HG02588 (cell line): ENCODE measurements around the gene DYRK3.

Experiments used
- ATAC-seq: cut with Tn5 transposase; IDR thresholded peaks from one replicate; pipeline ENCODE4 v1.9.1; 2021; ENCODE audit warnings: mild to moderate bottlenecking, moderate library complexity; ENCODE audit not compliant: unreplicated experiment

The DYRK3 gene

GRCh38 chr1:206658981-206659273 is 23.6 kb downstream of the DYRK3 start:
- no peak for ATAC-seq

GRCh38 chr1:206660136-206660535 is 24.8 kb downstream of the DYRK3 start:
- no peak for ATAC-seq

- no peak for ATAC-seq
Observed at GRCh38 chr1:206661161-206661820, 26.0 kb downstream of the DYRK3 start.

GRCh38 chr1:206662396-206663092 is 27.2 kb downstream of the DYRK3 start:
- no peak for ATAC-seq

GRCh38 chr1:206663362-206663761 is 28.0 kb downstream of the DYRK3 start:
- ATAC-seq = no peak

- ATAC-seq = peak; percentile 51
Observed at GRCh38 chr1:206663832-206664652, 28.7 kb downstream of the DYRK3 start.

- ATAC-seq = no peak
Observed at GRCh38 chr1:206664740-206665139, 29.4 kb downstream of the DYRK3 start.

- no peak for ATAC-seq
Observed at GRCh38 chr1:206666031-206666561, 30.8 kb downstream of the DYRK3 start.

- ATAC-seq = no peak
Observed at GRCh38 chr1:206666954-206667665, 31.8 kb downstream of the DYRK3 start.

GRCh38 chr1:206668351-206668750 is 33.0 kb downstream of the DYRK3 start:
- no peak for ATAC-seq

GRCh38 chr1:206668874-206669410 is 33.6 kb downstream of the DYRK3 start:
- ATAC-seq = no peak

GRCh38 chr1:206672011-206672688 is 36.8 kb downstream of the DYRK3 start:
- ATAC-seq = no peak

GRCh38 chr1:206672844-206673758 is 37.8 kb downstream of the DYRK3 start:
- no peak for ATAC-seq

- no peak for ATAC-seq
Observed at GRCh38 chr1:206674236-206674635, 38.9 kb downstream of the DYRK3 start.

- ATAC-seq = no peak
Observed at GRCh38 chr1:206674745-206675175, 39.4 kb downstream of the DYRK3 start.

- ATAC-seq = no peak
Observed at GRCh38 chr1:206676499-206676898, 41.2 kb downstream of the DYRK3 start.

GRCh38 chr1:206678490-206678889 is 43.2 kb downstream of the DYRK3 start:
- ATAC-seq = no peak

GRCh38 chr1:206679738-206680211 is 44.4 kb downstream of the DYRK3 start:
- peak; percentile 73 for ATAC-seq

GRCh38 chr1:206680279-206680678 is 44.9 kb downstream of the DYRK3 start:
- no peak for ATAC-seq
